C4-2B (cell line): ENCODE results near the gene HNRNPAB.

Experiments used
- ZFX ChIP-seq: fragments of 450-650 bp; IDR thresholded peaks from 2 replicates; pipeline ENCODE4 v1.6.1; 2017
- TF ChIP-seq, protein P1 (sequence below): fragments of 450-650 bp; conservative IDR thresholded peaks from 2 replicates; pipeline ENCODE4 v1.5.1; 2017; ENCODE audit warnings: mild to moderate bottlenecking

DNA sequence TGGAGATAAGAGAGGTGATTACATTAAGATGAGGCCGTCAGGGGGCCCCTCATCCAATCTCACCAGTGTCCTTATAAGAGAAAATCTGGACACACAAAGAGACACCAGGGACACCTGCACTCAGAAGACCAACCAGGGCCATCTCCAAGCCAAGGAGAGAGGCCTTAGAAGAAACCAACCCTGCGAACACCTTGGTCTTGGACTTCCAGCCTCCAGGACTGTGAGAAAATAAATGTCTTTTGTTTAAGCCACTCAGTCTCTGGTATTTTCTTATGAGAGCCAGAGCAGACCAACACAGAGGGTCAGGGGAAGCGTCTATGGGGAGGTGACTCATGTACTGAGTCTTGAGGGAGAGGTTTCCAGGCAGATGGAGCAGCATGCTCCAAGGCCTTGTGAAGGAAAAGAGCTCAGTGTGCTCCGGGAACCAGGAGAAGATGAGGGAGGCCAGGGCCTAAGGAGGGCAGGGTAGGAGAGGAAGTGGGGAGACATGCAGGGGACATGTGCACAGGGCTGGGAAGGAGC is 22.9 kb downstream of the HNRNPAB start:
- TF ChIP-seq, protein P1, sequence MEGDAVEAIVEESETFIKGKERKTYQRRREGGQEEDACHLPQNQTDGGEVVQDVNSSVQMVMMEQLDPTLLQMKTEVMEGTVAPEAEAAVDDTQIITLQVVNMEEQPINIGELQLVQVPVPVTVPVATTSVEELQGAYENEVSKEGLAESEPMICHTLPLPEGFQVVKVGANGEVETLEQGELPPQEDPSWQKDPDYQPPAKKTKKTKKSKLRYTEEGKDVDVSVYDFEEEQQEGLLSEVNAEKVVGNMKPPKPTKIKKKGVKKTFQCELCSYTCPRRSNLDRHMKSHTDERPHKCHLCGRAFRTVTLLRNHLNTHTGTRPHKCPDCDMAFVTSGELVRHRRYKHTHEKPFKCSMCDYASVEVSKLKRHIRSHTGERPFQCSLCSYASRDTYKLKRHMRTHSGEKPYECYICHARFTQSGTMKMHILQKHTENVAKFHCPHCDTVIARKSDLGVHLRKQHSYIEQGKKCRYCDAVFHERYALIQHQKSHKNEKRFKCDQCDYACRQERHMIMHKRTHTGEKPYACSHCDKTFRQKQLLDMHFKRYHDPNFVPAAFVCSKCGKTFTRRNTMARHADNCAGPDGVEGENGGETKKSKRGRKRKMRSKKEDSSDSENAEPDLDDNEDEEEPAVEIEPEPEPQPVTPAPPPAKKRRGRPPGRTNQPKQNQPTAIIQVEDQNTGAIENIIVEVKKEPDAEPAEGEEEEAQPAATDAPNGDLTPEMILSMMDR: no peak
- no peak for TF ChIP-seq ZFX
